Thymus (tissue), 11 donors: ENCODE results near the gene C15orf40. TPM values are rescaled to one million over a fixed set of nuclear protein-coding genes. Genes with fewer than 3 reads are reported as not detected.

Source experiments
- DNase-seq, 9 donors: peaks; one replicate each; pipeline ENCODE4 v3.0.0-alpha.2; 2013; ENCODE audit warnings: low spot score in 9 of 9, low read depth in 6 of 9, missing footprints in 1 of 9
- H3K27ac ChIP-seq, 2 donors: one replicate each; pipeline ENCODE4 v1.5.1; 2013; ENCODE audit warnings: control low read depth in 1 of 2, low read depth in 1 of 2, low read length in 1 of 2, mild to moderate bottlenecking in 1 of 2, moderate library complexity in 1 of 2
- H3K27me3 ChIP-seq, 2 donors: one replicate each; pipeline ENCODE4 v1.5.1; 2013; ENCODE audit warnings: low read length in 1 of 2; ENCODE audit not compliant: control insufficient read depth in 2 of 2, insufficient read depth in 1 of 2
- H3K36me3 ChIP-seq, 2 donors: one replicate each; pipeline ENCODE4 v1.5.1; 2013; ENCODE audit warnings: low read length in 1 of 2, mild to moderate bottlenecking in 1 of 2, moderate library complexity in 1 of 2; ENCODE audit not compliant: control insufficient read depth in 2 of 2, insufficient read depth in 2 of 2
- H3K4me1 ChIP-seq, 2 donors: one replicate each; pipeline ENCODE4 v1.5.1; 2013; ENCODE audit warnings: low read length in 2 of 2; ENCODE audit not compliant: control insufficient read depth in 2 of 2, insufficient read depth in 2 of 2
- H3K4me3 ChIP-seq, 2 donors: one replicate each; pipeline ENCODE4 v1.5.1; 2013; ENCODE audit warnings: low read length in 2 of 2, control low read depth in 1 of 2, mild to moderate bottlenecking in 1 of 2
- H3K9me3 ChIP-seq, 2 donors: one replicate each; pipeline ENCODE4 v1.5.1; 2013; ENCODE audit warnings: low read length in 1 of 2, mild to moderate bottlenecking in 1 of 2; ENCODE audit not compliant: control insufficient read depth in 2 of 2, insufficient read depth in 1 of 2
- WGBS: extraction: QIAGEN DNeasy Blood & Tissue Kit; methylation state at CpG from one replicate; pipeline ENCODE4 v1.1.7; 2013; 5-methylcytosine and 5-hydroxymethylcytosine counted together
- polyA plus RNA-seq: library from polyadenylated mRNA; stranded (reverse); fragments of 200-250 nt; gene quantifications from one replicate; pipeline ENCODE4 v1.2.3, GENCODE V29; 2013
- total RNA-seq: library from RNA; stranded (reverse); fragments of 120-200 nt; gene quantifications from one replicate; pipeline ENCODE4 v1.2.4, GENCODE V29; 2013
- donor health status: healthy.

Gene C15orf40
- total and polyA plus RNA-seq, 2 donors = 19.6 to 19.7 TPM

DNA sequence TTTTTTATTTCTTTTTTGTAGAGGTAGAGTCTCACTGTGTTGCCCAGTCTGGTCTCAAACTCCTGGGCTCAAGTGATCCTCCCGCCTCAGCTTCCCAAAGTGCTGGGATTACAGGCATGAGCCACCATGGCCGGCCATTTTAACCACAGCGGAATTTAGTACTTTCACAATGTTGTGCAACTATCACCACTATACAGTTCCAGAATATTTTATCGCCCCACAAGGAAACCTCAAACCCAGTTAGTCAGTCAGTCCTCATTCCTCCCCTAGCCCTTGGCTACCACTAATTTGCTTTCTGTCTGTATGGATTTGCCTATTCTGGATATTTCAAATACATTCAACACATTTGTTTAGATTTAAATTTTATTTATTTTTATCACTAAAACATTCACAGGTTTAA lies 43.4 kb downstream of the C15orf40 start:
- Histone ChIP-seq H3K36me3 (no peaks in the 10 kb centered on the region), H3K9me3 (no peaks in the 10 kb centered on the region), H3K27ac (no peak overlapping the region), H3K4me3 (no peak overlapping the region), H3K27me3 (no peaks in the 10 kb centered on the region), H3K4me1 (no peaks in the 10 kb centered on the region)
- WGBS = 96% methylated on average over 4 of the region's 4 CpGs
- no peak for DNase-seq

DNA sequence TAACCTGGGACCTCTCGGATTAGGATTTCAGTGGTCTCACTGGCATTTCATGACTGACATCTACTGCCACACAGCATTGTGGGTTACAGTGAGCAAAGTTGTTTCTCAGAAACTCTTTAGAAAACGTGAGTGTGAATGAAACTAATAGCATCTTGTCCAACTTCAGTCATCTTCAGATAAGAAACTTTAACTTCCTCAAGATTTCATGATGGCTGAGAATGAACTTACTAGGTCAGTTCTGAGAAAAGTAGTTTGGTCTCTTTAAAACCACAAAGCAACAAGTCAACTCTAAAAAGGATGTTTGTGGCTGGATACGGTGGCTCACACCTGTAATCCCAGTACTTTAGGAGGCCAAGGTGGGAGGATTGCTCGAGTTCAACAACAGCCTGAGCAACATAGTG lies 44.8 kb downstream of the C15orf40 start:
- H3K4me3 ChIP-seq = no peak overlapping the region
- H3K27me3 ChIP-seq = no peaks in the 10 kb centered on the region
- whole genome bisulfite sequencing = 31% methylated on average over 4 of the region's 4 CpGs
- no peak overlapping the region for H3K27ac ChIP-seq
- no peaks in the 10 kb centered on the region for H3K4me1 ChIP-seq
- no peak for DNase-seq
- no peaks in the 10 kb centered on the region for H3K36me3 ChIP-seq
- H3K9me3 ChIP-seq = no peaks in the 10 kb centered on the region

DNA sequence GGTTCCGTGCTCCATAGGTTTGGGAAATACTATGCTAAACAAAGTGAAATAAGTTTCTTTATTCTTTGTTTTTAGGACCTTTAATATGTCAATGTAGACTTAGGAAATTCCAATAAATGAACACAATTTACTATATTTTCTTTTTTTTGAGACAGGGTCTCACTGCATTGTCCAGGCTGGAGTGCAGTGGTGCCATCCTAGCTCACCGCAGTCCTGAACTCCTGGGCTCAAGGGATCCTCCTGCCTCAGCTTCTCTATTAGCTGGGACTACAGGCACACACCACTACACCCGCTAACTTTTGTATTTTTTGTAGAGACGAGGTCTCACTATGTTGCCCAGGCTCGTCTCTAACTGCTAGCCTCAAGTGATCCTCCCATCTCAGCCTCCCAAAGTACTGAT lies 46.5 kb downstream of the C15orf40 start:
- Histone ChIP-seq H3K4me1 (no peaks in the 10 kb centered on the region), H3K27ac (no peak overlapping the region), H3K4me3 (no peak overlapping the region), H3K36me3 (no peaks in the 10 kb centered on the region), H3K9me3 (no peaks in the 10 kb centered on the region), H3K27me3 (no peaks in the 10 kb centered on the region)
- WGBS = 97% methylated on average over 5 of the region's 5 CpGs
- no peak for DNase-seq

DNA sequence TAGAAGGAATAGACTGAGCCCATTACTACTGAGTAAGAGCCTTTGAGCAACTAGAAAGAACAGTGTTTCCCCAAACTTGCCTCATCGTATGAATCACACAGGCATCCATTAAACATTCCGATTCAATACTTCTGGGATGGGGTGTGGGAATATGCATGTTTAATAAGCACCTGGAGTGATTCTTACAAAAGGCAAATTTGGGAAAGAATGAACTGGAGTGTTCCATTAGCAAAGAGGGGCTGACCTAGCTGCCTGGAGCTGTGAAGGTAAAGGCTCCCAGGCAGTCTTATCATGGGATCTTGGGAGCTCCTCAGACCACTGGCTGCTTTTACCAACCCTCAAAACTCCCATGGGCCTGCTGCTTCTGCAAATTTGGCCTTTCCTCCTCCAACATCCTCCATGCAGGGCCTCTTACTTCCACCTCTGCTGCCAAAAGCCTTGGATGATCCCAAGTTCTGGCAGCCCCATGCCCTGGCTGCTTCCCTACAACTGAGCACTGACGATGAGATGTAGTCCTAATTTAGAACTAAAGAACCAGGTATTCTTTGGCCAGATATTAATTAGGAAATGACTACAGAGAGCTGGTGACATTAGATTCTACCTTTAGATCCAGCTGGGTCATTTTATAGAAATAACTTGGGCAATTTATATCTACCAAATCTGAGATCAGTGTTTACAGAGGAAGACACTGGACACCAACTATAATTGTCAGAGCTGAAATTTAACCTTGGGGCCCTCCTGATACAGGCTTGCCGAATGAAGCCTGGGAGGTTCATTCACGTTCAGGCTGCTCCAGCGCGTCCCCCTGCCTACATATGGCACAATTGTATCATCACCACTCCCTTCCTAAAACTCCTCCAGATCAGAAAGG lies 47.7 kb downstream of the C15orf40 start:
- H3K9me3 ChIP-seq = no peaks in the 10 kb centered on the region
- no peak overlapping the region for H3K27ac ChIP-seq
- no peaks in the 10 kb centered on the region for H3K27me3 ChIP-seq
- H3K36me3 ChIP-seq = no peaks in the 10 kb centered on the region
- no peak overlapping the region for H3K4me3 ChIP-seq
- 97% methylated on average over 7 of the region's 7 CpGs for WGBS
- no peaks in the 10 kb centered on the region for H3K4me1 ChIP-seq
- DNase-seq = no peak

DNA sequence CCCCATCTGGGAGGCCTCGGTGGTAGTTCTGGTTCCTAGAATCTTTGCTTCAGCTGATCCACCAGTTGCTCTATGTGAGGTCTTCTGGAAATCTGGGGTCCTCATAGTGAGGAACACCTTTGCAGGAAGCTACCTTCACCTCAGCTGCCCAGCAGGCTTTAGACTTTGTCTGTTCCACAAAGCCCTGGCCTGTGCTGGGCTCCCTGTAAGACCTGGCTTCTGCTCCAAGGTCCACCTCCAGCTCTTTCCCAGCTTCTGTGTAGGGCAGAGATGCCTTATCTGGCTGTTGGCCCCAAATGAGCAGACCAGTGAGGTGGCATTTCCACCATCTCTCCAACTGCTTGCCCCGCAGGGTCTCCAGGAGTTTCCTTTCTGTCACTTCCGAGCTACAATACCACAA lies 50.7 kb downstream of the C15orf40 start:
- Histone ChIP-seq H3K36me3 (no peaks in the 10 kb centered on the region), H3K4me1 (no peaks in the 10 kb centered on the region), H3K27ac (no peak overlapping the region), H3K9me3 (no peaks in the 10 kb centered on the region), H3K27me3 (no peaks in the 10 kb centered on the region), H3K4me3 (no peak overlapping the region)
- WGBS = 99% methylated on average over 3 of the region's 3 CpGs
- no peak for DNase-seq

DNA sequence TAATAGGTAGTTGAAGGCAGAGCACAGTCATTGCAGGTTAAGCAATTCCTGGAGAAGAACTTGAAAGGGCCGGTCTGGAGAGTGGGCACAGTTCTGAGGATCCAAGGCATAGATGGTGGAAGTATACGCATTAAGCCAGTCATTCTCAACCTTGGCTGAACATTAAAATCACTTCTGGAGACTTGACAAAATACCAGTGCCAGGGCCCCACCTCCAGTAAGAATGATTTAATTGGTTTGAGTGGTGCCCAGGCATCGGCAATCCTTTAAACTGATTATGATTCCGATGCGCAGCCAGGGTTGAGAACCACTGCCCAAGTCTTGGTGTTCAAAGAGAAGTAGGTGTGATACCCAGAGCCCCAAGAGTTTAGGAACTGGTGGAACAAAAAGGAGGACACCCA lies 52.0 kb downstream of the C15orf40 start:
- Histone ChIP-seq H3K9me3 (no peaks in the 10 kb centered on the region), H3K36me3 (no peaks in the 10 kb centered on the region), H3K27me3 (no peaks in the 10 kb centered on the region), H3K4me3 (no peak overlapping the region), H3K4me1 (no peaks in the 10 kb centered on the region), H3K27ac (no peak overlapping the region)
- 99% methylated on average over 5 of the region's 5 CpGs for WGBS
- DNase-seq = no peak

DNA sequence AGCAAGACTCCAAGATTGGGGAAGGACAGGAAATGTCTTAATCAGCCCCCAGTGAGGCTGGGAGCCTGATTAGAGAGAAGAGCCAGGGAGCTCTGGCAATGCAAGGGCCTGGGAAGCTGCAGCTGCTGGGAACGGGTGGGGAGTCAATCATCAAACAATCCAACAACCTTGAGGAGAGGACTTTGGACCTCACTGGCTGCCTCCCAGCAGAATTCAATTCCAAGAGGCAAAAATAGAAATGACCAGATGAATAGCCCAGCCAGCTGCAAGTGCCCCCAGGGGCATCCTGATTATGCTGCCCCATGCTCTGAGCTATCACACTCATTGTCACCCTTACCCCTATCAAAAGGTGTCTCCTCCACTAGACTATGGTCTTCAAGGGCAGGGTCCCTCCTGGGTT lies 52.8 kb downstream of the C15orf40 start:
- no peak for DNase-seq
- H3K27ac ChIP-seq = no peak overlapping the region
- H3K36me3 ChIP-seq = no peaks in the 10 kb centered on the region
- no peak overlapping the region for H3K4me3 ChIP-seq
- H3K4me1 ChIP-seq = no peaks in the 10 kb centered on the region
- H3K9me3 ChIP-seq = no peaks in the 10 kb centered on the region
- WGBS = 98% methylated on average over 1 of the region's 1 CpG
- peaks cover 0 to 2% of the 10 kb centered on the region in 2 donors for H3K27me3 ChIP-seq

DNA sequence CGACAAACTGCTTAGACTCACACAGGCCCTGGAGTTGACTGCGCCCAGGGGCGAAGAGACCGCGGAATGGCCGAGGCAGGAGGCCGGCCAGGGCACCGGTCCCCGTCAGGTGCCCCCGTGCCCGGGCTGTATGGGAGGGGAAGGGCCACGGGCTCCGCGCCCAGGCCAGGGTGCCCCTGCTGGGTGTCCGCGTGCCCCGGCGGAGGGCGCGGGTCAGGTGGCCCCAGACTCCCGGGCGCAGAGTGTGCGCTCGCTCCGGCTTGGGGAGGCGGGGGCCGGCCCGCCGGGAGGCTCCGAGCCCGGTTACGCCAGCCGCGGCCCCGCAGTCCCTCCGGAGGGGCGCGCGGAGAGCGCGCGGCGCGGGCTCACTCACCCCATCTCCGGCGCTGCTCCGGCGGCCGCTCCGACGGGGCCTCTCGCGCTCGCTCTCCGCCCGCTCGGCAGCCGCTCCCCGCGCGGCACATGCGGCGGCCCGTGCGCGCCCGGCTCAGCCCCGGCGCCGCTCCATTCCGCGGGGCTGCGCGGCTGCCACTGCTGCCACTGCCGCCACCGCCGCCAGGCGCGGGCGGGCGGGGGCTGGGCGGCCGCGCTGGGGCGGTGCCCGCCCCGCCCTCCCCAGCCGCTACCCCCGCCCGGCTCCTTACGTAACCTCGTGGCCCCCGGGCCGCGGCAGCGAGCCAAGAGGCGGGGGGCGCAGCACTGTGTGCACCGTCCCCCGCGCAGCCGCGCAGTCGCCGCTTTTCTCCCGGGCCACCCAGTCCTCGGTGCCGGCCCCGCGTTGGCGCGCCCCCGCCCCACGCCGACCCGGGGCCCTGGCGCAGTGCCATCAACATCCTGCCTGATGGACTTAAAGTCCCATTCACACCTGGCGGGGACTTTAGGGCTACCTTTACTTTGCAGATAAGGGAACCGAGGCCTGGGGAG lies 59.0 kb downstream of the C15orf40 start, which contains the start of gene HOMER2:
Gene HOMER2, minus strand, starts transcription at position 563 of the 924 bp plus-strand sequence. Its CDS starts 185 bp downstream, at position 378.
- DNase-seq = peak in 2 of 9 donors; percentile 8 to 31
- H3K36me3 ChIP-seq = no peaks in the 10 kb centered on the region
- peak within 1 kb of the TSS in 1 of 2 donors; percentile 50 for H3K4me3 ChIP-seq
- no peak within 1 kb of the TSS for H3K27ac ChIP-seq
- WGBS = 2% methylated on average over 119 of the region's 119 CpGs
- peaks cover 3 to 10% of the 10 kb centered on the region in 2 donors for H3K4me1 ChIP-seq
- peaks cover 22 to 30% of the 10 kb centered on the region in 2 donors for H3K27me3 ChIP-seq
- no peaks in the 10 kb centered on the region for H3K9me3 ChIP-seq
